Activated CD4-positive, CD25-positive, alpha-beta regulatory T cell treated with anti-CD3 and anti-CD28 coated beads, Interleukin-2, amount 50 U/mL, for 16 hours (primary cell): ENCODE data around the gene HAUS8.
"Not testable (repeated sequence)": the region's sequence is repeated elsewhere in the genome, so short reads cannot be mapped to it uniquely, and the experiment has no call there.

Experiments used
- DNase-seq: peaks from one replicate; pipeline ENCODE4 v3.0.0-alpha.2; 2020; ENCODE audit warnings: low read depth, low spot score

HAUS8 gene

DNA sequence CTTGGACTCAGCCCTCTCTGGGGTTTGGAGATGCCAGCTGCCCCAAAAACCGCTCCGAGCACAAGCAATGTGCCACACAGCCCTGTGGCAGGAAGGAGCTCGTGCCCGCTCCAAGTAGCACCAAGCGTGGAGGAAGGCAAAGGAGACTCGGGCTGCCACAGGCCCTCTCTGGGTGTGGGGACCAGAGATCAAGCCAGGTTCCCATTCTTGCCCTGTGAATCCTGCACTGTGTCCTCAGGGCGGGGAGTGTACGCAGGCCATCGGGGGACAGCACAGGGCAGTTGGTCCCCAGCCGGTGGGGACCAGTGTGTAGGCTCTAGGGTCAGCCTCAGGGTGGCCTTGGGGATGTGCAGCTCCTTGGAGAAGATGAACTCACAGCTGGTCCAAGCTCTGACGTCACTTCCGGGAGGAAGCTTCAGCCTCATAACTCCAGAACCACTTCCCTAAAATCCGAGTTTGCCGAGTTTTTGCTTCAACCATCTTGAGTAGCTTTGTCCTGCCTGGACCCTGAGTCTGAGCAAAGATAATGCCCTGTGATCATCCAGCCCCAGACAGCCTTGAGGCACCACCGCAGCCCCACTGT lies 39.3 kb downstream of the HAUS8 start:
- DNase-seq: no peak

DNA sequence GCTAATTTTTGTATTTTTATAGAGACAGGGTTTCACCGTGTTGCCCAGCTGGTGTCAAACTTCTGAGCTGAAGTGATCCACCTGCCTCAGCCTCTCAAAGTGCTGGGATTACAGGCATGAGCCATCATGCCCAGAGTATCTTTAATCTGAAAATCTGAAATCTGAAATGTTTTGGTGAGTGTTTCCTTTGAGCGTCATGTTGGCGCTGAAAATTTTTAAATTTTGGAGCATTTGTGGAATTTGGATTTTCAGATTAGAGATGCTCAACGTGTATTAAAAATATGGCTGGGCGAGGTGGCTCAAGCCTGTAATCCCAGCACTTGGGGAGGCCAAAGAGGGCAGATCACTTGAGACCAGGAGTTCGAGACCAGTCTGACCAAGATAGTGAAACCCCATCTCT lies 43.5 kb downstream of the HAUS8 start:
- DNase-seq: no peak

DNA sequence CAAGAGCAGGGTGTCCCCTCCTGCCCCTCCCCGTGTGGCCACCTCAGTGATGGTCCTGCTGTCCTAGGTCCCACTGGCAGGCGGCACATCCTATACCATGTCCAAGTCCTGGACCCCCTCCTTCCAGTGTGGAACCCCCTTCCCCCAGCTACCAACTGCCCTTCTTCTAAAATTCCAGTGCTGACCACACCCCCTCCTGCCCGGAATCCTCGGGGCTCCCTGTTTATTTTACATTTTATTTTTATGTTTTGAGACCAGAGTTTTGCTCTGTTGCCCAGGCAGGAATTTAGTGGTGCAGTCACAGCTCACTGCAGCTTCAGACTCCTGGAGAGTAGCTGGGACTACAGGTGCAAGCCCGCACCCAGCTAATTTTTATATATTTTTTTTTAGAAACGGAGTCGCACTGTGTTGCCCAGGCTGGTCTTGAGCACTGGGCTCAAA lies 47.7 kb downstream of the HAUS8 start:
- DNase-seq: no peak

DNA sequence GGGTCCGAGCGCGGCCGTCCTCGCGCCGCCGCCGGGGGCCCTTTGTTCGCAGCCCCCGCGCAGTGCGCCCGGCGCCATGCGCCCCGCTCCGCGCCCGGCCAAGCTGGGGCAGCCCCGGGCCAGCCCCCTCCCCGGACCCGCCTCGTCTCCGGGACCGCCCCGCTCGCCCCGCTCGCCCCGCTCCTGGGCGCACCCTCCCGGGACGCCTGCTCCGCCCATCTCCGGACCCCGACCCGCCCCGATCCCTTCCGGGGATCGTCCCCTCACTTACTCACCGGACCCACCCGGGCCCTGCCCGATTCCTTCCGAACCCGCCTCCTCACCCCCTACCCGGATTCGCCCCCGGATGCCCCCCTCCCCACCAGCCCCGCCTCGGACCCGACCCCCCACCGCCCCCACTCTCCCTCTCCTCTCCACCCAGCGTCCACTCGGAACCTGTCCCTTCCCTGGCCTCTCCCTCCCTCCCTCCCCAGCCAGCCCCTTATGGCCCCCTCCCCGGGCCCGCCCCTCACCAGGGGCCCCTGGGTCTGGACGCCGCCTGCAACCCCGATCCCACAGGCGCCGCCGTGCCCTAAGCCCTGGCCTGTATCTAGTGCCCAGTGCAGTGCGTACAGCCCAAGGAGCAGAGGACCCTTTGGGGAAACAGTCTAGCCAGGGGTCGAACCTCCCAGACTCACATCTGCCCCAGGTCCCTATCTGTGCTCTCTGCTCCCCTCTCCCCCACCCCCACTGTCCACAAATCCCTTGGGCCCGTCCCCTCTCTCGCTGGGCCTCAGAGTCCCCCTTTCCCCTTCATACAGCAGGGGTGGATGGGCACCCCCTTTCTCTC lies 48.3 kb downstream of the HAUS8 start, which contains the start of gene CPAMD8:
TSS of gene CPAMD8 (minus strand) at position 105 of the 829 bp plus-strand sequence. CDS start 168 bp downstream, outside the sequence.
- no peak for DNase-seq

DNA sequence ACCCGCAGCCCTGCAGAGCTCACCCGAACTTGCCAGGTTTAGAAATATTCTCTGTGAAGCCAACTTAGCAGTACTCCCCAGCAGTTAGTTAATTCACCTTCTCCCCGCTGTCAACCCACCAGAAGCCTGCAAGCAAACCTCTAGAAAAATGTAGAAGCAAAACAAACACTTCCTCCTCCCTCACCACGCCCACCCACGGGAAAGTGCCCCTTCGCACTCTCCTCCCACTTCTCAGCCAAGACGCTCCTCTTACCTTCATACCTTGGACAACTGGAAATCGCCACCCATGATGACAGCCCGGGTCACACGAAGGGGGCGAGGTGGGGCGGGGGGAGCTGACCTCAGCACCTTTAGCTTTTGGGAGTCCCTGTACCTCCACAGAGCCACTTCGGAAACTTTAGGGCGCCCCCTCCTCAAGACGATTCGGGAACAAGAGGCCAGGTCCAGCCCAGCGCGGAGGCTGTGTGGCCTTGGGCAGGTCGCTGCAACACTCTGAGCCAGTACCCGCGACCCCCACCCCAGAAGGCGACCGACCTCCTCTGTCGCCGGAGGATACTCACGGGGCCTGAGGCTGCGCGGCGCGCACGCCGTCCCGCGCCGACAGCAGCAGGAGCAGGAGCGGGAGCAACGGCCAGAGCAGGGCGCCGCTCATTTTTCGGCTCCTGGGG lies 49.1 kb downstream of the HAUS8 start:
- no peak for DNase-seq

DNA sequence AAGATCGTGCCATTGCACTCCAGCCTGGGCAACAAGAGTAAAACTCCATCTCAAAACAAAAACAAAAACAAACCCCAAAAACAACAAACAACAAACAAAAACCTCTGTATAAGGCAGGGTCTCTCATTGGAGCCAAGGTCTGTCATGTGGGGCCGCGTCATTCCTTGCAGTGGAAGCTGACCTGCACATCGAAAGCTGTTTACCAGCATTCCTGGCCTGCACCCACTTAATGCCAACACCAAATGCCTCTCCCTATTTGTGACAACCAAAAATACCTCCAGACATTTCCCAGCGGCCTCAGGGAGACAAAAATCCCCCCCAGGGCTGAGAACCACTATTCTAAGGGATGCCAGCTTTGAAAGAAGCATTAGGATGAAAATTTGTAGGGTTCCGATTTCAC lies 49.9 kb downstream of the HAUS8 start:
- DNase-seq: no peak

DNA sequence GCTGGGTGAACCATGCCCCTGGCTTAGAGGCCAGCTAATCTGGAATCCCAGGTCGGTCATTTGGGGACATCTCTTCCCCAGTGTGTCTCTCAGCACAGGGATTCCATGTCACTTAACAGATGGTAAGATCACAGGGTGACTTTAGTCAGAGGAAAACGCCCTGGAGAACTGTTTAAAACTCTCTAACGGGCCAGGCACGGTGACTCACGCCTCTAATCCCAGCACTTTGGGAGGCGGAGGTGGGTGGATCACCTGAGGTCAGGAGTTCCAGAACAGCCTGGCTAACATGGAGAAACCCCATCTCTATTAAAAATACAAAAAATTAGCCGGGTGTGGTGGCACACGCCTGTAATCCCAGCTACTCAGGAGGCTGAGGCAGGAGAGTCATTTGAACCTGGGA lies 50.3 kb downstream of the HAUS8 start:
- DNase-seq: not testable (repeated sequence)

DNA sequence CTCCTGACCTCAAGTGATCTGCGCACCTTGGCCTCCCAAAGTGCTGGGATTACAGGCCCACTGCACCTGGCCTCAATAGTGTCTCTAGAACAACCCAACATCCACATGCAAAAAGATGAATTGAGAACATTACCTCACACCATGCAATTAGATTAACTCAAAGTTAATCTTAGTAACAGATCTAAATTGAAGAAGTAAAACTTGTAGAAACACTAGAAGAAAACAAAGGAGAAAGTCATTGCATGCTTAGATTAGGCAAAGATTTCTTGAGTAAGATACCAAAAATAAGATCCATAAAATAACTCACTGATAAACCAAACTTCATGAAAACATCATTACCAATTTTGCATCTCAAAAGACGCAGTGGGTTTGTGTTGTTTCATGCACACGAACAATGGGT lies 51.4 kb downstream of the HAUS8 start:
- DNase-seq: no peak

DNA sequence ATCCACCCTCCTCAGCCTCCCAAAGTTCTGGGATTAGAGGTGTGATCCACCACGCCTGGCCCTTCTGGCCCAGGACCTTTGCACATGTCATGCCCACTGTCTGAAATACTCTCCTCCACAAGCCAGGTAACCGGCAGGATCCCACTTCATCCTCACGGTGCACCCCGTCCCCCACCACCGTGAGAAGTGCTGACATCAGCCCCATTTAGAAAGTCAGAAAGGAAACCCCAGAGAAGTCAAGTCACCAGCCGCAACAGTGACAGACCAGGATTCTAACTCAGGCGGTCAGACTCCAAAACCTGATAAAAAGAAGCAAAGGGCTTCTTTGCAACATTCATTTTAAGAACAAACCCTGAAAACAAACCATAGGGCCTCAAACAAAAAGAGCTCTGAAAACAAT lies 52.5 kb downstream of the HAUS8 start:
- no peak for DNase-seq

DNA sequence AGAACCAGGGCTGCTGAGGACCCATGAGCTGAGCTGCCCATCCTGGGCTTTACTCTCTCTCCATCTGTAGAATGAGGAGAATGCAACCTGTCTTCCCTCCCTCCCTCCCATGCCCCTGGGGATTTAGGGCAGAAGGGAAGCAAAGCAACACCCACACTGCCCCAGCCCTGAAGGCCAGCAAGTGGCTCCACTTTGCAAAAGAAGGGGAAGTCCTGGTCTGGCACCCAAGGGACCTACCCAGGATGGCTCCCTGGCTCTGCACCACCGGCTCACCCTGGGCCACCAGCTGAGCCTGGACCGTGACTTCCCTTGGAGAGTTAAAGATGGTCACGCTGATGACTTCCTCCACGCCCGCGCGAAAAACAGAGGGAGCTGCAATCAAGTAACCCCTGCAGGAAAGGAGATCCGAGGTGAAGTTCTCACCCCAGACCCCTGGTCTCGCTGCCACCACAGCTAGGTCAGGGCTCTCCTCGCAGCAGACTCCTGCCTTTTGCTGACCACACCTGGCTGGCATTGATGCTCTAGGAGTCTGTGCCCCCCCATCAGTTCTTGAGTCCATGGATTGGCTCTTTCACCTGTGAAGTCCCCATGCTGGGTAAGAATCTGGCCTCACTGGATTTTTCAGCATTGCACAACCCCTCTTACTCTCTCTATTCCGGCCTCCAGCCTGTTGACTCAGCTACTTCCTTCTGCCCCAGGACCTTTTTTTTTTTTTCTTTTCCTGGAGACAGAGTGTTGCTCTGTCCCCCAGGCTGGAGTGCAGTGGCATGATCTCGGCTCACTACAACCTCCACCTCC lies 53.3 kb downstream of the HAUS8 start:
- DNase-seq: no peak

DNA sequence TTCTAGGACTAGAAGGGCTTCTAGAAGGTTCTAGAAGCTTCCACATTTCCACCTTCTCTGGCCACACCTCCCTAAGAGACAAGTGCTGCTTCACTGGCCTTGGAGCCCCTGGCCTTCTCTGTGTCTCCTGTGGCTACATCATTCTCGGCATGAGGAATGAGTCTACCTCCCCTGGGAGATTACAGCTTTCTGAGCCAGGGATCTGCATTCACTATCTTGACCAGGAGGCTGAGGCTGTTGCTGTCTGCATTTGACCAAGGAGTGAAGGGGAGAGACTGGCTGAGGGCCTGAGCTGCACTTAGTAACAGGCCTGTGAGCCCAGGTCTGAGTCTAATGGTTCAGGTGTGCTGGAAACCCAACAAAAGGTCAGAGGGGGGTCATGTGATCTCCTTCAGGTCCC lies 53.9 kb downstream of the HAUS8 start:
- DNase-seq: no peak

DNA sequence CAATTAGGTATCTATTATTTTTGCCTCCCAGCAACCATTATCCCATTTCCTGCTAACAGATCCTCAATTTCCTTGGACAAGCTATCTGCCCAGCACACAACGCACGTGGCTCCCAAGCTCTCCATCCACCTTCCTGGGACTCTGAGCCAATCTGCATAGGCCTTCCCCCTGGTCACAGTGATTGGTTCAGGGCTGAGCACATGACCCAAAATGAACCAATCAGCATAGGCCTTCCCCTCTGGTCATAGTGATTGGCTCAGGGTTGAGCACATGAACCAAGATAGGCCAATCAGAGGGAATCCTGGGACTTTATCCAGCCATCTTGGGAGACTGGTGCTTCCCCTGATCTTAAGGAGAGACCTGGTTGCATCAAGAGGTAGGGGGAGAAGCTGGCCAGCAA lies 54.4 kb downstream of the HAUS8 start:
- DNase-seq: no peak

DNA sequence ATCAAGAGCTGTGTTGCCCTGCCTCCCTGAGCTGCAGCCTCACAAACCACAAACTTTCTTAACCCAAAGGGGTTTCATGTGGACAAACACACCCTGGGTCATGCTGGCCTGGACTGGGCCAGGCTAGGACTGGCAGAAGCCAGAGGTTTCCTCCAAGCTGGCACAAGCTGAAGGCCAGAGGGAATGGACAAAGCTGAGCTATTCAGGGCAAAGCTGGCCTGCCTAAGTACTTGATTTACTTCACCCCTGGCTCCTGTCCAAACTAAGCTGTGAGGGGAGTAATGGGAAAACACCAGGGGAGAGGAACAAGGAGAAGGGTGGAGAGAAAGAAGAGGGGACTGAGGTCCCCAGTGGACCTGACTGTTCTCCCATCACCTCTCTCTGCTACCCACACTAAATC lies 54.9 kb downstream of the HAUS8 start:
- DNase-seq: no peak

DNA sequence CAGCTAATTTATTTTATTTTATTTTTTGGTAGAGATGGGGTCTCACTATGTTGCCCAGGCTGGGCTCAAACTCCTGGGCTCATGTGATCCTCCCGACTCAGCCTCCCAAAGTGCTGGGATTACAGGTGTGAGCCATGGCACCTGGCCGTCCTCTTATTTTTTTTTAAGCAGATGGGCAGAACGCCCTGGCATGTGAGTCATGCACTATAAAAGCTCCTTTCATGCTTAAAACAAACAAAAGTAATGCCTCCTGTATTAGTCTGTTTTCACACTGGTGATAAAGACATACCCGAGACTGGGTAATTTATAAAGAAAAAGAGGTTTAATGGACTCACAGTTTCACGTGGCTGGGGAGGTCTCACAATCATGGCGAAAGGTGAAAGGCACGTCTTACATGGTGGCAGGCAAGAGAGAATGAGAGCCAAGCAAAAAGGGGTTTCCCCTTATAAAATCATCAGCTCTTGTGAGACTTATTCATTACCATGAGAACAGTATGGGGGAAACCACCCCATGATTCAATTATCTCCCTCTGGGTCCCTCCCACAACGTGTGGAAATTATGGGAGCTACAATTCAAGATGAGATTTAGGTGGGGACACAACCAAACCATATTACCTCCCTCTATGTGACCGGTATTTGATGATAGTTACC lies 60.9 kb downstream of the HAUS8 start:
- DNase-seq: not testable (repeated sequence)

DNA sequence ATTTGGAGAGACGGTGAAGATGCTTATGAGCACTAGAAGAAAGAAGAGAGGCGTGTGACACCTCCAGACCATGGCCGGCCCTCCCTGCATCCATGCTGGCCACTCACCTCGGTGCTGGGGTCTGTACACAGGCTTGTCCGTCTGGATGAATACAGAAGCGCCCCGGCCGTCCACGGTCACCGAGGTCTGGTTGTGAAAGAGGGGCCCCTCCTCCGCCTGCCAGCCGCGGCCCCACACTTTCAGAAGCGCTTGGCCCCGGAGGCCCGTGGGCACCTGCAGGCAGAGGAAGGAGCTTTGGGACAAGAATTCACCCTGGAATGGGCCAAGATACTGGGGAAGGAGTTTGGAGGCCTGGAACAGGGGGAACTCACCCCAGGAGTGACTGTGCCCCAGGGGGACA lies 63.8 kb downstream of the HAUS8 start:
- no peak for DNase-seq

DNA sequence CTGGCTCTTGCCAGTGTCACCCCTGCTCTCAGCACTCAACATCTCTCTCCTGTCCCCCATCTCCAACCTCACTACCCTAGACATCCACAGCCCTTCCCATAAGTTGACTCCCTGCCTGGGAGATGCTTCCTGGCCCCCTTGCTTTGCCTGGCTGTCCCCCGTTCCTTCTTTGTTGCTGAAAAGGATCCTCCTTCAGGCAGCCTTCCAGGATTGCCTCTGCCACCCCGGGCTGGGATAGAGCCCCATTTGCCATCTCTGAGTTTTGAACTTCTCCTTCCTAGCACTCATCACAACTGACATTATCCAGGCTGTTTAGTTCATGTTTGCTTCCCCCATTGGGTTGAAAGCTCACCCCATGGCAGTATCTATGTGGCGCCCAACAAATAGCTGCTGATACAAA lies 68.7 kb downstream of the HAUS8 start:
- no peak for DNase-seq

DNA sequence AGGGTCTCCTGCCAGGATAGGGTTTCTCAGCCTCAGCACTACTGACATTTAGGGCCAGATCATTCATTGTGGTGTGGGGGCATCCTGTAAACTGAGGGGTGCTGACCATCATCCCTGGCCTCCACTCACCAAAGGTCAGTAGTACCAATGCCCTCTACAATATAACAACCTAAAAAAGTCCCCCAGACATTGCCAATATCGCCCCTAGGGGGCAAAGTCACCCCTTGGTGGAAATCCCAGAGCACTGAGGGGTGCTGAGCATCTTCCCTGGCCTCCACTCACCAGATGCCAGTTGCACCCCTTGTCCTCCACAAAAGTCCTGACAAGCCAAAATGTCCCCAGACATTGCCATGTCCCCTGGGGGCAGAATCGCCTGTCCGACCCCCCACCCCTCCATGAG lies 70.3 kb downstream of the HAUS8 start:
- DNase-seq: no peak

DNA sequence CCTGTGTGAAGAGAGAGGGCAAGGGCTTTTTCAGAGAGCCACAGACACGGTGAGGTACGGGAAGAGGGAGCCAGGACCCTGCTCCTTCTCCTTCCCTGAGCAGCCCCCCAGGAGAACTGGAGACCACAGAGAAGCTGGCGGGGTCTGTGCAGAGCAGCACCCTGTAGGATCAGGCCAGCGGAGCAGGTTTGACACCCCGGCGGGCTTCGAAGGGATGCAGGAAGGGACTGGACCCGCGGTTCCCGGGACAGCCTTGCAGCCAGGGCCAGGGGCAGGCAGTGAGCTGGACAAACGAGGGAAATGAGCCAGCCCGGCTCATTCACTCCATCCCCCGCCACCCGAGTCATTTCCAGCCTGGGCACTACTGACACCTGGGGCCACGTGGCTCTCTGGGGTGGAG lies 70.9 kb downstream of the HAUS8 start:
- DNase-seq: no peak

DNA sequence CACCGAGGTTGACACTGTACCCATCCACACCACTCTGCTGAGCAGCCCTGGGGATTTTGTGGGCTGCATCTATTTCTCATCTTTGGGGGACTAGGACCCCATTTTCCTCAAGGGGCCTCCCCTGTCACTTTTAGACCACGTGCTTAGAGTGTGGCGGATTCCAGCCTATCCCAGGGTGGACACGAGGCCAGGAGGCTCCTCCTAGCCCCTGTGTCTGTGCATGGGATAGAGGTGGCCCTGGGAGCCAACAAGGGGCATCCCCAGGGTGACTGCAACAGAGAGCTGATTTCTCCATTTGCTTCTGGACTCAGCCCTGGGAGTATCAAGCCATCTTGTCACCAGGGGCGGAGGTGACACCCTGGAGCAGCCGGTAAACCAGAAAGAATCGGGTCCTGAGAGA lies 72.8 kb downstream of the HAUS8 start:
- DNase-seq: no peak

DNA sequence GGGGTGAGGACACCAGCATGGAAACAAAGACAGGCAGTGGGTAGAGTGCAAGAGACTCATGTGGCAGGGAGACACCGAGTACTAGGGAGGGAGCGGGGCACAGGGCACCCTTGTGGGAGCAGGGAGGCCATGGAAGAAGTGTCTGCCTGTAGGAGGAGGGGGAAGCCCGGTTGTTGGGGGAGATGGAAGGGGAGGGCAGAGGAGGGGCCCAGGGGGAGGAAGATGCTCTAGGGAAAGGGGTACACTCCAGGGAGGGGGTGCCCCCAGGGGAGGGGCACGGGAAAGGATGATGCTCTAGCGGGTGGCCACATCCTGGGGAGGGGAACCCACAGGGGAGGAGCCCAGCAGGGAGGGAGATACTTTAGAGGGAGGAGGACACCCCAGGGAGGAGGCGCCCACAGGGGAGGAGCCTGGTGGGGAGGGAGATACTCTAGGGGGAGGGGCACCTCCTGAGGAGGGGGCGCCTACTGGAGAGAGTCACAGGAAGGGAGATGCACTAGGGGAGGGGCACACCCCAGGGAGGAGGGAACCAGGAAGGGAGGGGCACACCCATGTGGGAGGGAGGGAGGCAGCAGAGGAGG lies 73.6 kb downstream of the HAUS8 start:
- peak; percentile 59 for DNase-seq
